Endodermal cell (in vitro differentiated cells): ENCODE results near the gene ACTR3. TPM values are rescaled to one million over a fixed set of nuclear protein-coding genes. Genes with fewer than 3 reads are reported as not detected.

Source experiments
- DNase-seq: peaks from one replicate; pipeline ENCODE4 v3.0.0-alpha.2; 2017
- H3K27ac ChIP-seq: 2 replicates; pipeline ENCODE4 v1.5.1; 2013; ENCODE audit warnings: mild to moderate bottlenecking, low read depth, low read length, moderate library complexity
- H3K27me3 ChIP-seq: 2 replicates; pipeline ENCODE4 v1.6.1; 2013; ENCODE audit warnings: mild to moderate bottlenecking, low read length, moderate library complexity; ENCODE audit not compliant: insufficient read depth, control insufficient read depth, poor library complexity, severe bottlenecking
- H3K36me3 ChIP-seq: 2 replicates; pipeline ENCODE4 v1.7.0; 2013; ENCODE audit warnings: mild to moderate bottlenecking, low read length, moderate library complexity; ENCODE audit not compliant: control insufficient read depth, insufficient read depth
- H3K4me1 ChIP-seq: one replicate; pipeline ENCODE4 v1.7.0; 2013; ENCODE audit warnings: low read length; ENCODE audit not compliant: control insufficient read depth, insufficient read depth
- H3K4me3 ChIP-seq: 2 replicates; pipeline ENCODE4 v1.5.1; 2013; ENCODE audit warnings: mild to moderate bottlenecking, low read length, moderate library complexity
- H3K9ac ChIP-seq: 2 replicates; pipeline ENCODE4 v1.6.1; 2013; ENCODE audit warnings: mild to moderate bottlenecking, low read length, moderate library complexity; ENCODE audit not compliant: poor library complexity, severe bottlenecking; ENCODE audit errors: extremely low read depth
- H3K9me3 ChIP-seq: 2 replicates; pipeline ENCODE4 v1.6.1; 2013; ENCODE audit warnings: mild to moderate bottlenecking, low read length, moderate library complexity; ENCODE audit not compliant: control insufficient read depth
- H3K27ac Mint-ChIP-seq: 2 replicates; pipeline ENCODE4 v1.8.0; 2020; ENCODE audit warnings: mixed read lengths
- H3K27me3 Mint-ChIP-seq: 2 replicates; pipeline ENCODE4 v1.8.0; 2021; ENCODE audit warnings: mild to moderate bottlenecking, mixed read lengths; ENCODE audit not compliant: insufficient read depth
- H3K36me3 Mint-ChIP-seq: 2 replicates; pipeline ENCODE4 v1.8.0; 2020; ENCODE audit warnings: low read depth, mixed read lengths
- H3K4me1 Mint-ChIP-seq: 2 replicates; pipeline ENCODE4 v1.8.0; 2020; ENCODE audit warnings: mixed read lengths
- H3K4me3 Mint-ChIP-seq: 2 replicates; pipeline ENCODE4 v1.8.0; 2020; ENCODE audit warnings: mild to moderate bottlenecking, moderate library complexity, mixed read lengths
- H3K9me3 Mint-ChIP-seq: 2 replicates; pipeline ENCODE4 v1.8.0; 2020; ENCODE audit warnings: mild to moderate bottlenecking, mixed read lengths
- WGBS, 2 experiments: methylation state at CpG; one replicate each; pipeline versions ENCODE4 v1.1.5 to v1.1.7; 2013; ENCODE audit warnings: missing lambda C conversion rate in 2 of 2, mixed read lengths in 1 of 2; ENCODE audit not compliant: insufficient coverage in 1 of 2, insufficient read length in 1 of 2; 5-methylcytosine and 5-hydroxymethylcytosine counted together
- total RNA-seq, 2 donors: library from RNA; stranded (reverse); fragmentation: NEBNext Ultra II Directional in 1 of 2; extraction: Animal tissue kit (Norgen Biotek cat#: 25700) in 1 of 2; gene quantifications; 2 replicates in 1 of 2; 3 replicates in 1 of 2; pipeline ENCODE4 v1.2.1, GENCODE V29; 2021
- TF ChIP-seq, protein P1 (sequence below): fragments of 200-600 bp; sonication (generic); conservative IDR thresholded peaks from 2 replicates; pipeline ENCODE4 v1.5.0; 2021; ENCODE audit warnings: antibody characterized with exemption, mild to moderate bottlenecking

Gene ACTR3
- total RNA-seq, 2 donors from 2014 or later, result 168 to 192 TPM

DNA sequence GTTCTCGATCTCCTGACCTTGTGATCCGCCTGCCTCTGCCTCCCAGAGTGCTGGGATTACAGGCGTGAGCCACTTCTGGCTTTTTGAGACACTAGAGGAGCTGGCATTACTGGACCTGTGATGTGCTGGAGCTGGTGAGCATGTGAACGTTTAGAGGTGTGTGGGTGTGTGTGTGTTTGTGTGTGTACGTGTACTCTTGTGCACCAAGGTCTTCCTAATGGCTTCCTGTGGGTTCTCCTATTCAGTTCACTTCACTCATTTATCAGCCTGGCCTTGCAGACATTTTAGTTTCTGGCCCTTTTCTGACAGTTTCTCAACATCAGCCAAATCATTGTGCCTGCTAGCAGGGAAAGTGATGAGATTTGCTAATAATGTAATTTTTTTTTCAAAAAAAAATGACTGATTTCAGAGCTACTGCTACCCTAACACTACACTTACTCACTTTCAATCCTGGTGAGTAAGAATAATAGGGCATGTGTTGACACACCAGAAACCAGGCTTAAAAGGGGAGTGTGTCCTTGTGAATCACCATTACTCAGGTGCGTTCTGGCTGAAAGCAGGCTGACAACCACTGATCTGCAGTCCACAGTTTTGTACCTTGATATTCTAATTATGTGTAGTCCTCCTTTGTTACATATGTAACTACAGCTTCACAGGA is 41.0 kb upstream of the ACTR3 start:
- no peak overlapping the region for H3K27ac ChIP-seq
- no peaks in the 10 kb centered on the region for H3K4me1 ChIP-seq
- no peak overlapping the region for H3K4me3 Mint-ChIP-seq
- no peak for DNase-seq
- no peaks in the 10 kb centered on the region for H3K36me3 ChIP-seq
- H3K9me3 ChIP-seq, result peaks cover 11% of the 10 kb centered on the region
- H3K4me1 Mint-ChIP-seq, result no peaks in the 10 kb centered on the region
- no peaks in the 10 kb centered on the region for H3K27me3 Mint-ChIP-seq
- peaks cover 10% of the 10 kb centered on the region for H3K9me3 Mint-ChIP-seq
- no peak overlapping the region for H3K9ac ChIP-seq
- no peak overlapping the region for H3K4me3 ChIP-seq
- no peaks in the 10 kb centered on the region for H3K27me3 ChIP-seq
- H3K27ac Mint-ChIP-seq, result no peak overlapping the region
- no peaks in the 10 kb centered on the region for H3K36me3 Mint-ChIP-seq
- TF ChIP-seq, protein P1, sequence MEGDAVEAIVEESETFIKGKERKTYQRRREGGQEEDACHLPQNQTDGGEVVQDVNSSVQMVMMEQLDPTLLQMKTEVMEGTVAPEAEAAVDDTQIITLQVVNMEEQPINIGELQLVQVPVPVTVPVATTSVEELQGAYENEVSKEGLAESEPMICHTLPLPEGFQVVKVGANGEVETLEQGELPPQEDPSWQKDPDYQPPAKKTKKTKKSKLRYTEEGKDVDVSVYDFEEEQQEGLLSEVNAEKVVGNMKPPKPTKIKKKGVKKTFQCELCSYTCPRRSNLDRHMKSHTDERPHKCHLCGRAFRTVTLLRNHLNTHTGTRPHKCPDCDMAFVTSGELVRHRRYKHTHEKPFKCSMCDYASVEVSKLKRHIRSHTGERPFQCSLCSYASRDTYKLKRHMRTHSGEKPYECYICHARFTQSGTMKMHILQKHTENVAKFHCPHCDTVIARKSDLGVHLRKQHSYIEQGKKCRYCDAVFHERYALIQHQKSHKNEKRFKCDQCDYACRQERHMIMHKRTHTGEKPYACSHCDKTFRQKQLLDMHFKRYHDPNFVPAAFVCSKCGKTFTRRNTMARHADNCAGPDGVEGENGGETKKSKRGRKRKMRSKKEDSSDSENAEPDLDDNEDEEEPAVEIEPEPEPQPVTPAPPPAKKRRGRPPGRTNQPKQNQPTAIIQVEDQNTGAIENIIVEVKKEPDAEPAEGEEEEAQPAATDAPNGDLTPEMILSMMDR, result no peak
- WGBS, 2 experiments, result 94 to 100% methylated on average over 1 to 6 of the region's 6 CpGs

DNA sequence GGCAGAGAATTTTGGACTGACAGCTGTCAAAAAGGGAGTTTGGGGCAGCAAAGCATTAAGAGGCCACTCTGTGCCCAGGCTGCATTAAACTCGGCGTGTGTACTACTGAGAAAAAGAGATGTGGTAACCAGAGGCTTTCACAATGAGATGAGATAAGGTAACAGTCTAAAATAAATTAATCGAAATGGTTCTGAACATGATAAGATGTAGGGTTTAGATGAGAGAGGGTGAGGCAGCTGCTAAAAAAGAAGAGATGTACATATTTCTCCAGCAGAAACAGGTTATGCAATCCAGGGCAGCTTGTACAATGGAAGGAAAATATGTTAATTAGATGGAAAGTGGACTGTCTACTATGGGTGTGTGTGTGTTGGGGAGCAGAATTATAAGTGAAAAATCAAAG is 39.2 kb upstream of the ACTR3 start:
- H3K9me3 ChIP-seq, result peaks cover 7% of the 10 kb centered on the region
- TF ChIP-seq, protein P1, result no peak
- no peaks in the 10 kb centered on the region for H3K36me3 ChIP-seq
- no peak overlapping the region for H3K27ac ChIP-seq
- Mint-ChIP-seq H3K27ac (no peak overlapping the region), H3K4me3 (no peak overlapping the region), H3K27me3 (no peaks in the 10 kb centered on the region), H3K9me3 (peaks cover 4% of the 10 kb centered on the region), H3K36me3 (no peaks in the 10 kb centered on the region), H3K4me1 (no peaks in the 10 kb centered on the region)
- DNase-seq, result no peak
- H3K9ac ChIP-seq, result no peak overlapping the region
- H3K27me3 ChIP-seq, result no peaks in the 10 kb centered on the region
- no peak overlapping the region for H3K4me3 ChIP-seq
- no peaks in the 10 kb centered on the region for H3K4me1 ChIP-seq
- WGBS, 2 experiments, result 92% methylated on average over 3 of the region's 3 CpGs

DNA sequence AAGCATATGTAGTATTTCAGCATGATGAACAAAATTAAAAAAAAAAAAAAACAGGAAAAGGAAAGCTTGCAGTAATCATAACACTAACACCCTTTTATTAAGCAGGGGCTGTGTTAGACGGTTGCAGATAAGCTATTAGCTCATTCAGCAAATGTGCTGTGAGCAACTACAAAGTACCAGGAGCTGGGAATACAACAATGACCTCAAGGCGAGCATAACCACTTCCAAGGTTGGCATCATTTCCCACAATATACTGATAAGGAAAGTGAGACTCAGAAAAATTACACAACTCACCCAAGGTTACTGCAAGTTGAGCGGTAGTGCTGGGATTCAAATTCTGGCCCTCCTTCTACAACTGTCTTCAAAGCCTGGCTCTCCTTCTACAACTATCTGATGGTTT is 38.2 kb upstream of the ACTR3 start:
- Mint-ChIP-seq H3K27ac (no peak overlapping the region), H3K27me3 (no peaks in the 10 kb centered on the region), H3K4me1 (no peaks in the 10 kb centered on the region), H3K9me3 (no peaks in the 10 kb centered on the region), H3K36me3 (no peaks in the 10 kb centered on the region), H3K4me3 (no peak overlapping the region)
- Histone ChIP-seq H3K27ac (no peak overlapping the region), H3K9me3 (no peaks in the 10 kb centered on the region), H3K4me1 (no peaks in the 10 kb centered on the region), H3K36me3 (no peaks in the 10 kb centered on the region), H3K4me3 (no peak overlapping the region), H3K9ac (no peak overlapping the region), H3K27me3 (no peaks in the 10 kb centered on the region)
- 78 to 100% methylated on average over 1 to 3 of the region's 3 CpGs for WGBS, 2 experiments
- TF ChIP-seq, protein P1, result no peak
- no peak for DNase-seq
